Measurements from ENCODE around the gene SBK3. TPM values are rescaled to one million over a fixed set of nuclear protein-coding genes. Genes with fewer than 3 reads are reported as not detected.

SBK3 gene
- total and polyA plus RNA-seq, 10 of the 15 experiments (the other 5 are each of a cell fraction or from before 2014, with no cell fraction given): not detected

DNA sequence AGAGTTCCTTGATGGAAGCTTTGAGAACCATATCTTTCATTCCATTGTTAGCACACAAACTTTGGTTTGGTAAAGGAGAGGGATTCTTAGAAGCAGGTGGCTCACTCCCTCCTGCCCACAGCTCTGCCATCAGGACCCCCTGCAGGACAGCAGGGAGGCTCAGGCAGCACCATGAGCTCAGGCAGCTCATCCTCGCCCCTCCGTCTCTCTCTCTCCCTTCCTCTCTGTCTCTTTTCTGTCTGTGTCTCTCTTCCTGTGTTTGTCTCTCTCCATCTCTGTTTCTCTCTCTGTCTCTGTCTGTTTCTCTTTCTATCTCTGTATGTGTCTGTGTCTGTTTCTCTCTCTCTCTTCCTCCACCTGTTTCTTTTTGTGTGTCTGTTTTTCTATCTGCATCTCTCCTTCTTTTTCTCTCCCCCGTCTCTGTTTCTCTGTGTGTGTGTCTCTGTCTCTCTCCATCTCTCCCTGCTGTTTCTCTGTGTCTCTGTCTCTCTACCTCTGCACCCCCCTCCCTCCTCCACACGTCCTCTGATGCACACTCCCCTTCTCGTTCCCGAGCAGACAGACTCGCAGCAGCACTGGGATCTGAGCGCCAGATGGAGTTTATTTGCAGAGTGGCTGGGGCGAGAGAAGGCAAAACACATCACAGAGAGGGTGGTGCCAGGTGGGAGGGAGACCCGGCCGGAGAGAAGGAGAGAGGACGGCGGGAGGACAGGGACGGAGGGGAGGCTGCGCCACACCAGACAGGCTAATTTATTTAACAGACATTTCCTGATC lies 17.1 kb downstream of the SBK3 start:
- BruUV-seq (replicated peaks): no TSS peak

DNA sequence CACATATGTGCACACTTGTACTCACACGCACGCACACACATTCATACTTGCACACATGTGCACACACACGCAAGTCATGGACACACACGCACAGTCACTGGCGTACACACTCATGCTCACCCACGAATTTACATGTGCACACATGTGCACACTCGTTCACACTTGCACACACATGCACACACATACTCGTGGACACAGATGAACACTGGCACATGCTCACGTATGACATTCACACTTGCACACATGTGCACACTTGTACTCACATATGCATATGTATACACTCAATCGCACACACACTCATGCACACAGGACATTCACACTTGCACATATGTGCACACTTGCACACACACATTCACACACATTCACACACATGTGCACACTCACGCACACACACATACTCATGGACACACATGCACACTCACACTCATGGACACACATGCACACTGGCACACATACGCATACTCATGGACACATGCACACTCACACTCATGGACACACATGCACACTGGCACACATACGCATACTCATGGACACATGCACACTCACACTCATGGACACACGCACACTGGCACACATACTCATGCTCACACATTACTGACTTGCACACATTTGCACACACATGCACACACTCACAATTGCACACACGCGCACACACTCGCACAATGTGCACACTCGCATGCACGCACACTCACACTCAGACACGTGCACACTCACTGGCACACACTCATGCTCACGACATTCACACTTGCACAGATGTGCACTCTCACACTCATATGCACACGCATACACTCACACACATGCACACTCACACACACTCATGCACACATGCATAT lies 17.9 kb downstream of the SBK3 start:
- Histone ChIP-seq H4K20me1 (ENCODE audit: control insufficient read depth, insufficient read depth) (no peaks in the 10 kb centered on the region), H3K36me3 (ENCODE audit: control insufficient read depth in 2 of 2, insufficient read depth in 2 of 2, low read length in 1 of 2) (no peaks in the 10 kb centered on the region), H3K4me1 (ENCODE audit: control insufficient read depth, insufficient read depth, low read length) (no peaks in the 10 kb centered on the region), H3K4me3 (no peak overlapping the region), H3K9me3 (replicated peaks; ENCODE audit: control insufficient read depth, insufficient read depth, low read length) (no peaks in the 10 kb centered on the region; the same call in 2 of the 3 replicates), H3K27me3 (replicated peaks in 1 of 2; ENCODE audit: control insufficient read depth in 2 of 2, insufficient read depth in 2 of 2, low read length in 1 of 2) (no peaks in the 10 kb centered on the region), H3K9ac (ENCODE audit: control insufficient read depth, insufficient read depth, low read length) (no peak overlapping the region), H3K79me2 (ENCODE audit: control insufficient read depth, insufficient read depth, low read length) (no peaks in the 10 kb centered on the region), H2AFZ (ENCODE audit: control insufficient read depth, low read depth, low read length) (no peak overlapping the region), H3K4me2 (ENCODE audit: control insufficient read depth, insufficient read depth) (no peak overlapping the region), H3K27ac (ENCODE audit: control insufficient read depth, insufficient read depth) (no peak overlapping the region)
- intact Hi-C loops (cut with micrococcal nuclease; ENCODE audit: unreplicated experiment): no loop called here
- SMC1A ChIA-PET (ENCODE audit: uncharacterized antibody, unreplicated experiment): no interaction called here
- BruUV-seq (replicated peaks): no TSS peak
- TF ChIP-seq NBN (IDR thresholded peaks at IDR 0.05) (no peak), NR2C2 (IDR thresholded peaks at IDR 0.05; ENCODE audit: borderline replicate concordance, control insufficient read depth, insufficient read length, low read depth) (peak; percentile 27), TCF7 (IDR thresholded peaks at IDR 0.05; ENCODE audit: borderline replicate concordance) (no peak), TCF12 (IDR thresholded peaks at IDR 0.05; ENCODE audit: low read depth, low read length) (no peak)
- TF ChIP-seq, protein P1, sequence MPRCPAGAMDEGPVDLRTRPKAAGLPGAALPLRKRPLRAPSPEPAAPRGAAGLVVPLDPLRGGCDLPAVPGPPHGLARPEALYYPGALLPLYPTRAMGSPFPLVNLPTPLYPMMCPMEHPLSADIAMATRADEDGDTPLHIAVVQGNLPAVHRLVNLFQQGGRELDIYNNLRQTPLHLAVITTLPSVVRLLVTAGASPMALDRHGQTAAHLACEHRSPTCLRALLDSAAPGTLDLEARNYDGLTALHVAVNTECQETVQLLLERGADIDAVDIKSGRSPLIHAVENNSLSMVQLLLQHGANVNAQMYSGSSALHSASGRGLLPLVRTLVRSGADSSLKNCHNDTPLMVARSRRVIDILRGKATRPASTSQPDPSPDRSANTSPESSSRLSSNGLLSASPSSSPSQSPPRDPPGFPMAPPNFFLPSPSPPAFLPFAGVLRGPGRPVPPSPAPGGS (IDR thresholded peaks at IDR 0.05; ENCODE audit: borderline replicate concordance, insufficient read depth, low read depth, low read length, poor library complexity, severe bottlenecking): peak; percentile 78
- WGBS (ENCODE audit: insufficient coverage, insufficient replicate concordance, low lambda C conversion rate, missing lambda C conversion rate): 62% methylated on average over 22 of the region's 22 CpGs
- CTCF ChIA-PET: no interaction called here
- RAD21 ChIA-PET (ENCODE audit: unreplicated experiment): no interaction called here
- no peak for DNase-seq (ENCODE audit: low read depth, low spot score)
- in situ Hi-C loops (cut with MboI): no loop called here
- ATAC-seq: no peak
- POLR2A ChIA-PET: no interaction called here
- peak; percentile 57 for FAIRE-seq

More for the DNA sequence above, 17.1 kb downstream of the SBK3 start:
- Histone ChIP-seq H3K4me1 (ENCODE audit: control insufficient read depth, insufficient read depth, low read length) (no peaks in the 10 kb centered on the region), H3K27me3 (replicated peaks in 1 of 2; ENCODE audit: control insufficient read depth in 2 of 2, insufficient read depth in 2 of 2, low read length in 1 of 2) (no peaks in the 10 kb centered on the region), H3K79me2 (ENCODE audit: control insufficient read depth, insufficient read depth, low read length) (no peaks in the 10 kb centered on the region), H2AFZ (ENCODE audit: control insufficient read depth, low read depth, low read length) (no peak overlapping the region), H4K20me1 (ENCODE audit: control insufficient read depth, insufficient read depth) (no peaks in the 10 kb centered on the region), H3K4me3 (no peak overlapping the region), H3K9ac (ENCODE audit: control insufficient read depth, insufficient read depth, low read length) (no peak overlapping the region), H3K27ac (ENCODE audit: control insufficient read depth, insufficient read depth) (no peak overlapping the region), H3K4me2 (ENCODE audit: control insufficient read depth, insufficient read depth) (no peak overlapping the region), H3K9me3 (replicated peaks; ENCODE audit: control insufficient read depth, insufficient read depth, low read length) (no peaks in the 10 kb centered on the region; the same call in 2 of the 3 replicates), H3K36me3 (ENCODE audit: control insufficient read depth in 2 of 2, insufficient read depth in 2 of 2, low read length in 1 of 2) (no peaks in the 10 kb centered on the region)
- in situ Hi-C loops (cut with MboI): no loop called here
- 54% methylated on average over 15 of the region's 15 CpGs for WGBS (ENCODE audit: insufficient coverage, insufficient replicate concordance, low lambda C conversion rate, missing lambda C conversion rate)
- TF ChIP-seq BHLHE40 (IDR thresholded peaks at IDR 0.05; ENCODE audit: borderline replicate concordance in 1 of 2, low read depth in 2 of 2, low read length in 1 of 2): no peak
- TF ChIP-seq, protein P2, sequence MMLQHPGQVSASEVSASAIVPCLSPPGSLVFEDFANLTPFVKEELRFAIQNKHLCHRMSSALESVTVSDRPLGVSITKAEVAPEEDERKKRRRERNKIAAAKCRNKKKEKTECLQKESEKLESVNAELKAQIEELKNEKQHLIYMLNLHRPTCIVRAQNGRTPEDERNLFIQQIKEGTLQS (IDR thresholded peaks at IDR 0.05; ENCODE audit: borderline replicate concordance, extremely low read depth, low read depth, low read length): no peak
- SMC1A ChIA-PET (ENCODE audit: uncharacterized antibody, unreplicated experiment): no interaction called here
- CTCF ChIA-PET: no interaction called here
- no peak for FAIRE-seq
- no peak for DNase-seq (ENCODE audit: low read depth, low spot score)
- RAD21 ChIA-PET (ENCODE audit: unreplicated experiment): no interaction called here
- no peak for ATAC-seq
- intact Hi-C loops (cut with micrococcal nuclease; ENCODE audit: unreplicated experiment): no loop called here
- POLR2A ChIA-PET: no interaction called here
